SK-N-SH (cell line): ENCODE data around the gene XRCC6. TPM values are rescaled to one million over a fixed set of nuclear protein-coding genes. Genes with fewer than 3 reads are reported as not detected.

Source experiments
- CTCF ChIA-PET: fragments of 300-600, 350-600 bp; formaldehyde crosslinking; extraction: SDS; loops from one replicate; lab custom pipeline; 2021; lab: Yijun Ruan, JAX
- POLR2A ChIA-PET: fragments of 350-600 bp; sonication (Branson Sonifier 250); formaldehyde crosslinking; extraction: SDS; loops from one replicate; lab custom pipeline; 2020; ENCODE audit warnings: antibody characterized with exemption, inconsistent platforms; lab: Yijun Ruan, JAX
- DNase-seq: peaks from one replicate; pipeline ENCODE4 v3.0.0; 2012
- H2AFZ ChIP-seq: fragments of 200-600 bp; sonication (generic); 2 replicates; pipeline ENCODE4 v1.8.1; 2016; ENCODE audit warnings: antibody characterized with exemption, mild to moderate bottlenecking, low read depth
- H3F3A ChIP-seq: fragments of 200-600 bp; sonication (generic); replicated peaks from 2 replicates; pipeline ENCODE3; 2016; ENCODE audit warnings: antibody characterized with exemption, mild to moderate bottlenecking; ENCODE audit not compliant: insufficient read depth
- H3K27ac ChIP-seq, 2 experiments: fragments of 200-500 bp in 1 of 2; fragments of 200-600 bp in 1 of 2; sonication (Bioruptor generic) in 1 of 2; sonication (generic), shearing (Covaris generic) in 1 of 2; 2 replicates each; pipeline versions ENCODE4 v1.5.1 to v1.6.1; 2014 to 2016; ENCODE audit warnings: low read depth in 2 of 2, inconsistent platforms in 1 of 2, low read length in 1 of 2, mild to moderate bottlenecking in 1 of 2, mixed read lengths in 1 of 2
- H3K27me3 ChIP-seq: fragments of 200-600 bp; sonication (generic), shearing (Covaris generic); 2 replicates; pipeline ENCODE4 v1.6.1; 2016; ENCODE audit warnings: mixed run types; ENCODE audit not compliant: insufficient read depth
- H3K36me3 ChIP-seq, 2 experiments: fragments of 200-500 bp in 1 of 2; fragments of 200-600 bp in 1 of 2; sonication (Bioruptor generic) in 1 of 2; sonication (generic) in 1 of 2; replicated peaks in 1 of 2; 2 replicates each; pipeline versions ENCODE3 to v1.5.1; 2014 to 2016; ENCODE audit warnings: low read length in 1 of 2, mild to moderate bottlenecking in 1 of 2; ENCODE audit not compliant: insufficient read depth in 2 of 2, control insufficient read depth in 1 of 2
- H3K4me1 ChIP-seq, 2 experiments: fragments of 200-500 bp in 1 of 2; fragments of 200-600 bp in 1 of 2; sonication (Bioruptor generic) in 1 of 2; sonication (generic), shearing (Covaris generic) in 1 of 2; 2 replicates each; pipeline versions ENCODE4 v1.5.1 to v1.6.1; 2014 to 2016; ENCODE audit warnings: low read depth in 1 of 2, low read length in 1 of 2, mixed run types in 1 of 2; ENCODE audit not compliant: insufficient read depth in 2 of 2, control insufficient read depth in 1 of 2
- H3K4me2 ChIP-seq: fragments of 200-600 bp; sonication (generic), shearing (Covaris generic); 2 replicates; pipeline ENCODE4 v1.6.1; 2017; ENCODE audit warnings: mixed run types
- H3K4me3 ChIP-seq, 2 experiments: fragments of 200-500 bp in 1 of 2; fragments of 200-600 bp in 1 of 2; sonication (Bioruptor generic) in 1 of 2; sonication (generic), shearing (Covaris generic) in 1 of 2; 2 replicates each; pipeline versions ENCODE4 v1.5.1 to v1.8.1; 2014 to 2016; ENCODE audit warnings: low read depth in 2 of 2, inconsistent platforms in 1 of 2, low read length in 1 of 2, mild to moderate bottlenecking in 1 of 2, mixed read lengths in 1 of 2, moderate library complexity in 1 of 2
- H3K79me2 ChIP-seq: fragments of 200-600 bp; sonication (generic); 2 replicates; pipeline ENCODE4 v1.8.1; 2017; ENCODE audit warnings: mild to moderate bottlenecking; ENCODE audit not compliant: insufficient read depth
- H3K9ac ChIP-seq: fragments of 200-600 bp; sonication (generic); 2 replicates; pipeline ENCODE4 v1.6.1; 2017; ENCODE audit warnings: mixed run types
- H3K9me2 ChIP-seq: fragments of 200-600 bp; sonication (generic); 2 replicates; pipeline ENCODE4 v1.6.1; 2017; ENCODE audit warnings: mixed run types
- H3K9me3 ChIP-seq: fragments of 200-600 bp; sonication (generic); 2 replicates; pipeline ENCODE4 v1.6.1; 2017; ENCODE audit warnings: mixed run types, mild to moderate bottlenecking, moderate library complexity
- H4K20me1 ChIP-seq: fragments of 200-600 bp; sonication (generic); 2 replicates; pipeline ENCODE4 v1.6.1; 2017; ENCODE audit warnings: mild to moderate bottlenecking, mixed run types; ENCODE audit not compliant: insufficient read depth
- CHD2 ChIP-seq: fragments of 150-350 bp; IDR thresholded peaks from 2 replicates; pipeline ENCODE4 v1.6.1; 2018; ENCODE audit warnings: low read length; ENCODE audit not compliant: partially characterized antibody
- ELF1 ChIP-seq: IDR thresholded peaks from 2 replicates; pipeline ENCODE4 v1.4.0; 2012
- EP300 ChIP-seq, 2 experiments: IDR thresholded peaks; 2 replicates each; pipeline versions ENCODE4 v1.4.0 to v1.6.1; 2012; ENCODE audit warnings: borderline replicate concordance in 1 of 2, low read depth in 1 of 2, low read length in 1 of 2
- EZH2phosphoT487 ChIP-seq: fragments of 200-600 bp; sonication (generic); IDR thresholded peaks from 2 replicates; pipeline ENCODE4 v1.6.1; 2017; ENCODE audit warnings: low read depth, mixed run types, mild to moderate bottlenecking, antibody characterized with exemption, moderate library complexity, borderline replicate concordance
- FOSL2 ChIP-seq: IDR thresholded peaks from 2 replicates; pipeline ENCODE4 v1.4.0; 2012; ENCODE audit warnings: low read depth, mild to moderate bottlenecking, moderate library complexity, borderline replicate concordance
- FOXJ3 ChIP-seq: sonication (generic); formaldehyde crosslinking; IDR thresholded peaks from 2 replicates; pipeline ENCODE4 v1.5.1; 2020; ENCODE audit warnings: mild to moderate bottlenecking, missing genetic modification reagents
- FOXM1 ChIP-seq: IDR thresholded peaks from 2 replicates; pipeline ENCODE4 v1.4.0; 2012; ENCODE audit warnings: low read depth, mild to moderate bottlenecking
- GATA2 ChIP-seq: sonication (generic); formaldehyde crosslinking; IDR thresholded peaks from 2 replicates; pipeline ENCODE4 v1.5.0; 2020; ENCODE audit warnings: mild to moderate bottlenecking, missing genetic modification reagents
- JUND ChIP-seq: IDR thresholded peaks from 2 replicates; pipeline ENCODE4 v1.4.0; 2012
- POLR2AphosphoS5 ChIP-seq: IDR thresholded peaks from 2 replicates; pipeline ENCODE4 v1.6.1; 2012; ENCODE audit warnings: low read depth, low read length
- RFX5 ChIP-seq: IDR thresholded peaks from 2 replicates; pipeline ENCODE4 v1.6.1; 2012; ENCODE audit warnings: mild to moderate bottlenecking, improper control_type of control experiment, low read length
- RXRA ChIP-seq: IDR thresholded peaks from 2 replicates; pipeline ENCODE4 v1.4.0; 2012; ENCODE audit warnings: low read depth, mild to moderate bottlenecking, borderline replicate concordance
- SIN3A ChIP-seq: IDR thresholded peaks from 2 replicates; pipeline ENCODE4 v1.6.1; 2012; ENCODE audit warnings: low read depth, mild to moderate bottlenecking, low read length, moderate library complexity, borderline replicate concordance
- TAF1 ChIP-seq: IDR thresholded peaks from 2 replicates; pipeline ENCODE4 v1.6.1; 2012; ENCODE audit warnings: low read depth, mild to moderate bottlenecking, low read length, moderate library complexity, borderline replicate concordance
- TCF12 ChIP-seq: IDR thresholded peaks from 2 replicates; pipeline ENCODE4 v1.4.0; 2012
- YY1 ChIP-seq: IDR thresholded peaks from 2 replicates; pipeline ENCODE4 v1.4.0; 2012; ENCODE audit warnings: low read depth, mild to moderate bottlenecking
- WGBS: methylation state at CpG from one replicate; pipeline ENCODE4 v1.1.6; 2017; ENCODE audit warnings: low lambda C conversion rate; 5-methylcytosine and 5-hydroxymethylcytosine counted together
- polyA plus RNA-seq, 3 experiments: library from polyadenylated mRNA; depleted of rRNA; stranded (reverse); fragments of >200 nt; gene quantifications; 2 replicates each; pipeline ENCODE4 v1.2.3, GENCODE V29; 2012
- TF ChIP-seq, protein P1 (sequence below): IDR thresholded peaks from 2 replicates; pipeline ENCODE4 v1.4.0; 2012; ENCODE audit warnings: low read depth, borderline replicate concordance
- TF ChIP-seq, protein P2 (sequence below): fragments of 150-350 bp; IDR thresholded peaks from 2 replicates; pipeline ENCODE4 v1.6.1; 2016; ENCODE audit warnings: mild to moderate bottlenecking, low read depth, low read length
- TF ChIP-seq, protein P3 (sequence below): fragments of 200-600 bp; sonication (generic); IDR thresholded peaks from 2 replicates; pipeline ENCODE4 v1.6.1; 2017; ENCODE audit warnings: antibody characterized with exemption, mild to moderate bottlenecking, moderate library complexity
- TF ChIP-seq, protein P4 (sequence below): IDR thresholded peaks from 2 replicates; pipeline ENCODE4 v1.4.0; 2012; ENCODE audit warnings: low read depth
- TF ChIP-seq, protein P5 (sequence below): IDR thresholded peaks from 2 replicates; pipeline ENCODE4; 2012
- TF ChIP-seq, protein P6 (sequence below): IDR thresholded peaks from 2 replicates; pipeline ENCODE4 v1.4.0; 2012; ENCODE audit warnings: low read depth, borderline replicate concordance

Gene XRCC6
- polyA plus RNA-seq, 1 of the 3 experiments (the other 2 are of a cell fraction): 78.1 TPM

DNA sequence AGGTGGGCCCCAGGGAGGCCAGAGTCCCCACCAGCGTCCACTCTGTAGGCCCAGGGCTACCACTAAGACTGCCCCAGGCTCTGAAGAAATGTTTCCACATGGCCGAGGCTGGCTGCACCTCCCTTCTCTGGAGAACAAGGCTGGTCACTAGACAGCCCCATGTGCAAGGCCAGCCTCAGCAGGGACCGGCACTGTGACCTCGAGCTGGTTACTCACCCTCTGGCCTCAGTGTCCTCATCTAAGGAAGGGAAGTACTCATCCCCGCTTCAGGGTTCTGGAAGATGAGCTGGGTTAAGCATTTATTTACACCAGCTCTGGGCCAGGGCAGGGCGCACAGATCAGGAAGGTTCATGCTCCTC is 41.1 kb upstream of the XRCC6 start:
- CTCF ChIA-PET: interaction anchor here (1.1 kb wide), 1 partner anchor 36 kb away, joined by 4 read pairs; the partner anchor contains the start of gene POLR3H
- H3K4me2 ChIP-seq: no peak overlapping the region
- no peak for TF ChIP-seq FOSL2
- no peak for TF ChIP-seq FOXJ3 (CRISPR knock-in tag)
- no peak for TF ChIP-seq ELF1
- no peak for TF ChIP-seq SIN3A
- TF ChIP-seq FOXM1: no peak
- TF ChIP-seq, all 33 proteins: peak for 0
- H3K27ac ChIP-seq: no peak overlapping the region
- H3K36me3 ChIP-seq: no peaks in the 10 kb centered on the region
- H3K27me3 ChIP-seq: no peaks in the 10 kb centered on the region
- no peak for DNase-seq
- H3K4me1 ChIP-seq: no peaks in the 10 kb centered on the region; a peak in 1 of 4 replicates
- WGBS: no CpG with 5 or more reads among the region's 6 CpGs
- H4K20me1 ChIP-seq: no peaks in the 10 kb centered on the region
- H3K9me3 ChIP-seq: no peaks in the 10 kb centered on the region
- H3K79me2 ChIP-seq: no peaks in the 10 kb centered on the region
- H3K4me3 ChIP-seq: no peak overlapping the region
- POLR2A ChIA-PET: no interaction called here
- H3K9ac ChIP-seq: no peak overlapping the region
- no peaks in the 10 kb centered on the region for H3K9me2 ChIP-seq
- H3F3A ChIP-seq: no peaks in the 10 kb centered on the region
- H2AFZ ChIP-seq: no peak overlapping the region

DNA sequence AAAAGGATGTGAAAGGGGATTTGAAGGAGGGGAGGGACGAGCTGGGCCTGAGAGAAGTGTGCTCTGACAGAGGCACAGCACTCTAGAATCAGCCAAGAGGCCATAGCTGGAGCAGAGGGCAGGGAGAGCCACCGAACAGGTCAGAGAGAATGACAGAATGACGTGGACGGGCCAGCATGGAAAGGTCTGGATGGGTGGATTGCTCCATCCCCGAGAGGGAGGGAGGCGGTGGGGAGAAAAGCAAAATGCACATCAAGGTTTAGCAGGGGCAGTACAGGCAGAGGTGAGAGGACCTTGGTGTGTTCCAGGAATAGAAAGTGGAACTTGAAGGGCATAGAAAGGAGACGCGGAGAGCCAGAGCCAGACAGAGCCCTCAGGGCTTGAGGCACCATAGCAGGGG is 38.4 kb upstream of the XRCC6 start:
- Histone ChIP-seq H3K4me1 (no peaks in the 10 kb centered on the region), H3K4me2 (no peak overlapping the region), H3K27me3 (no peaks in the 10 kb centered on the region), H3K9me3 (no peaks in the 10 kb centered on the region), H3K27ac (no peak overlapping the region), H2AFZ (no peak overlapping the region), H3K79me2 (0 out of 2 replicates have a peak, but pooled peaks cover 4% of the 10 kb centered on the region), H4K20me1 (no peaks in the 10 kb centered on the region), H3F3A (no peaks in the 10 kb centered on the region), H3K9me2 (no peaks in the 10 kb centered on the region), H3K9ac (no peak overlapping the region), H3K36me3 (no peaks in the 10 kb centered on the region), H3K4me3 (no peak overlapping the region)
- TF ChIP-seq TAF1: no peak
- TF ChIP-seq, protein P1, sequence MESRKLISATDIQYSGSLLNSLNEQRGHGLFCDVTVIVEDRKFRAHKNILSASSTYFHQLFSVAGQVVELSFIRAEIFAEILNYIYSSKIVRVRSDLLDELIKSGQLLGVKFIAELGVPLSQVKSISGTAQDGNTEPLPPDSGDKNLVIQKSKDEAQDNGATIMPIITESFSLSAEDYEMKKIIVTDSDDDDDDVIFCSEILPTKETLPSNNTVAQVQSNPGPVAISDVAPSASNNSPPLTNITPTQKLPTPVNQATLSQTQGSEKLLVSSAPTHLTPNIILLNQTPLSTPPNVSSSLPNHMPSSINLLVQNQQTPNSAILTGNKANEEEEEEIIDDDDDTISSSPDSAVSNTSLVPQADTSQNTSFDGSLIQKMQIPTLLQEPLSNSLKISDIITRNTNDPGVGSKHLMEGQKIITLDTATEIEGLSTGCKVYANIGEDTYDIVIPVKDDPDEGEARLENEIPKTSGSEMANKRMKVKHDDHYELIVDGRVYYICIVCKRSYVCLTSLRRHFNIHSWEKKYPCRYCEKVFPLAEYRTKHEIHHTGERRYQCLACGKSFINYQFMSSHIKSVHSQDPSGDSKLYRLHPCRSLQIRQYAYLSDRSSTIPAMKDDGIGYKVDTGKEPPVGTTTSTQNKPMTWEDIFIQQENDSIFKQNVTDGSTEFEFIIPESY: no peak
- TF ChIP-seq POLR2AphosphoS5: no peak
- no peak for TF ChIP-seq CHD2
- TF ChIP-seq YY1: no peak
- TF ChIP-seq, protein P2, sequence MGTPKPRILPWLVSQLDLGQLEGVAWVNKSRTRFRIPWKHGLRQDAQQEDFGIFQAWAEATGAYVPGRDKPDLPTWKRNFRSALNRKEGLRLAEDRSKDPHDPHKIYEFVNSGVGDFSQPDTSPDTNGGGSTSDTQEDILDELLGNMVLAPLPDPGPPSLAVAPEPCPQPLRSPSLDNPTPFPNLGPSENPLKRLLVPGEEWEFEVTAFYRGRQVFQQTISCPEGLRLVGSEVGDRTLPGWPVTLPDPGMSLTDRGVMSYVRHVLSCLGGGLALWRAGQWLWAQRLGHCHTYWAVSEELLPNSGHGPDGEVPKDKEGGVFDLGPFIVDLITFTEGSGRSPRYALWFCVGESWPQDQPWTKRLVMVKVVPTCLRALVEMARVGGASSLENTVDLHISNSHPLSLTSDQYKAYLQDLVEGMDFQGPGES: no peak
- TF ChIP-seq, protein P3, sequence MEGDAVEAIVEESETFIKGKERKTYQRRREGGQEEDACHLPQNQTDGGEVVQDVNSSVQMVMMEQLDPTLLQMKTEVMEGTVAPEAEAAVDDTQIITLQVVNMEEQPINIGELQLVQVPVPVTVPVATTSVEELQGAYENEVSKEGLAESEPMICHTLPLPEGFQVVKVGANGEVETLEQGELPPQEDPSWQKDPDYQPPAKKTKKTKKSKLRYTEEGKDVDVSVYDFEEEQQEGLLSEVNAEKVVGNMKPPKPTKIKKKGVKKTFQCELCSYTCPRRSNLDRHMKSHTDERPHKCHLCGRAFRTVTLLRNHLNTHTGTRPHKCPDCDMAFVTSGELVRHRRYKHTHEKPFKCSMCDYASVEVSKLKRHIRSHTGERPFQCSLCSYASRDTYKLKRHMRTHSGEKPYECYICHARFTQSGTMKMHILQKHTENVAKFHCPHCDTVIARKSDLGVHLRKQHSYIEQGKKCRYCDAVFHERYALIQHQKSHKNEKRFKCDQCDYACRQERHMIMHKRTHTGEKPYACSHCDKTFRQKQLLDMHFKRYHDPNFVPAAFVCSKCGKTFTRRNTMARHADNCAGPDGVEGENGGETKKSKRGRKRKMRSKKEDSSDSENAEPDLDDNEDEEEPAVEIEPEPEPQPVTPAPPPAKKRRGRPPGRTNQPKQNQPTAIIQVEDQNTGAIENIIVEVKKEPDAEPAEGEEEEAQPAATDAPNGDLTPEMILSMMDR: no peak
- TF ChIP-seq JUND: no peak
- no peak for TF ChIP-seq TCF12
- TF ChIP-seq GATA2 (CRISPR knock-in tag): no peak
- TF ChIP-seq RFX5: no peak
- TF ChIP-seq, protein P4, sequence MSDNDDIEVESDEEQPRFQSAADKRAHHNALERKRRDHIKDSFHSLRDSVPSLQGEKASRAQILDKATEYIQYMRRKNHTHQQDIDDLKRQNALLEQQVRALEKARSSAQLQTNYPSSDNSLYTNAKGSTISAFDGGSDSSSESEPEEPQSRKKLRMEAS: no peak
- TF ChIP-seq, protein P5, sequence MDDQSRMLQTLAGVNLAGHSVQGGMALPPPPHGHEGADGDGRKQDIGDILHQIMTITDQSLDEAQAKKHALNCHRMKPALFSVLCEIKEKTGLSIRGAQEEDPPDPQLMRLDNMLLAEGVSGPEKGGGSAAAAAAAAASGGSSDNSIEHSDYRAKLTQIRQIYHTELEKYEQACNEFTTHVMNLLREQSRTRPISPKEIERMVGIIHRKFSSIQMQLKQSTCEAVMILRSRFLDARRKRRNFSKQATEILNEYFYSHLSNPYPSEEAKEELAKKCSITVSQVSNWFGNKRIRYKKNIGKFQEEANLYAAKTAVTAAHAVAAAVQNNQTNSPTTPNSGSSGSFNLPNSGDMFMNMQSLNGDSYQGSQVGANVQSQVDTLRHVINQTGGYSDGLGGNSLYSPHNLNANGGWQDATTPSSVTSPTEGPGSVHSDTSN: no peak
- no peak for TF ChIP-seq FOXM1
- no peak for TF ChIP-seq ELF1
- TF ChIP-seq EP300 (IDR thresholded peaks at IDR 0.05; ENCODE audit: borderline replicate concordance in 1 of 2, low read depth in 1 of 2, low read length in 1 of 2): no peak
- TF ChIP-seq RXRA: no peak
- TF ChIP-seq, protein P6, sequence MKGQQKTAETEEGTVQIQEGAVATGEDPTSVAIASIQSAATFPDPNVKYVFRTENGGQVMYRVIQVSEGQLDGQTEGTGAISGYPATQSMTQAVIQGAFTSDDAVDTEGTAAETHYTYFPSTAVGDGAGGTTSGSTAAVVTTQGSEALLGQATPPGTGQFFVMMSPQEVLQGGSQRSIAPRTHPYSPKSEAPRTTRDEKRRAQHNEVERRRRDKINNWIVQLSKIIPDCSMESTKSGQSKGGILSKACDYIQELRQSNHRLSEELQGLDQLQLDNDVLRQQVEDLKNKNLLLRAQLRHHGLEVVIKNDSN: no peak
- no peak for TF ChIP-seq EZH2phosphoT487
- TF ChIP-seq FOSL2: no peak
- no peak for DNase-seq
- 92% methylated on average over 8 of the region's 8 CpGs for WGBS
- ChIA-PET POLR2A (no interaction called here), CTCF (interaction anchor here (1.5 kb wide), 1 partner anchor 39 kb away, joined by 5 read pairs; the partner anchor contains the start of gene POLR3H)
